Uterus (tissue), 4 donors: Measurements from ENCODE around the gene JAK1. TPM values are rescaled to one million over a fixed set of nuclear protein-coding genes. Genes with fewer than 3 reads are reported as not detected.

Experiments
- DNase-seq, 2 donors: peaks; one replicate each; pipeline ENCODE4 v3.0.0-alpha.2; 2019 to 2020
- H3K27ac ChIP-seq, 2 donors: fragments of 200-600 bp; sonication (generic); 1 replicate in 1 of 2; 2 replicates in 1 of 2; pipeline ENCODE4 v1.5.1; 2016 to 2018
- H3K27me3 ChIP-seq, 2 donors: fragments of 200-600 bp; sonication (generic); one replicate each; pipeline ENCODE4 v1.5.1; 2018 to 2019; ENCODE audit warnings: control low read depth in 1 of 2
- H3K36me3 ChIP-seq, 2 donors: fragments of 200-600 bp; sonication (generic); one replicate each; pipeline ENCODE4 v1.5.1; 2019; ENCODE audit warnings: control low read depth in 1 of 2
- H3K4me1 ChIP-seq, 2 donors: fragments of 200-600 bp; sonication (generic); one replicate each; pipeline ENCODE4 v1.5.1; 2018 to 2019; ENCODE audit warnings: control low read depth in 1 of 2
- H3K4me3 ChIP-seq, 2 donors: fragments of 200-600 bp; sonication (generic); 1 replicate in 1 of 2; 2 replicates in 1 of 2; pipeline ENCODE4 v1.5.1; 2018 to 2019; ENCODE audit warnings: mild to moderate bottlenecking in 1 of 2
- H3K9me3 ChIP-seq, 2 donors: fragments of 200-600 bp; sonication (generic); one replicate each; pipeline ENCODE4 v1.5.1; 2019; ENCODE audit warnings: control low read depth in 1 of 2
- CTCF ChIP-seq, 4 experiments: fragments of 200-600 bp in 2 of 4; fragments of 450-650 bp in 2 of 4; sonication (generic) in 2 of 4; IDR thresholded peaks; one replicate each; pipeline ENCODE4 v1.5.1; 2016 to 2019; ENCODE audit warnings: antibody characterized with exemption in 4 of 4, mild to moderate bottlenecking in 2 of 4, moderate library complexity in 1 of 4
- POLR2A ChIP-seq, 2 donors: fragments of 450-650 bp; IDR thresholded peaks; one replicate each; pipeline ENCODE4 v1.6.1; 2016; ENCODE audit warnings: antibody characterized with exemption in 2 of 2, mild to moderate bottlenecking in 1 of 2, moderate library complexity in 1 of 2
- intact Hi-C: fragments of 100-400 bp; cut with DNase I; formaldehyde crosslinking; loops from one replicate; pipeline ENCODE4 v1.15.1; 2023; ENCODE audit warnings: low total_unique reads
- total RNA-seq, 4 donors: library from RNA; depleted of rRNA in 3 of 4; stranded (reverse); fragments of >200 nt in 3 of 4; gene quantifications; one replicate each; pipeline versions ENCODE4 v1.1.0 to v1.2.4, GENCODE V29; 2014 to 2023
- donor health status: DM: yes; HTN: yes; CAD: no.

The JAK1 gene
- total RNA-seq, 4 donors from 2014 or later = 70.9 to 136 (median 125) TPM

- H3K4me1 ChIP-seq = peaks cover 0 to 6% of the 10 kb centered on the region in 2 donors
- no peaks in the 10 kb centered on the region for H3K36me3 ChIP-seq
- no peak for DNase-seq
- H3K4me3 ChIP-seq = no peak overlapping the region
- no peaks in the 10 kb centered on the region for H3K9me3 ChIP-seq
- intact Hi-C loops = no loop called here
- no peak overlapping the region for H3K27ac ChIP-seq
- TF ChIP-seq CTCF (IDR thresholded peaks at IDR 0.05) (no peak), POLR2A (IDR thresholded peaks at IDR 0.05) (no peak)
- H3K27me3 ChIP-seq = no peaks in the 10 kb centered on the region
These were observed 52.9 kb downstream of the JAK1 start for GRCh38 chr1:64913361-64914015.

GRCh38 chr1:64912191-64912590 lies 54.2 kb downstream of the JAK1 start:
- TF ChIP-seq CTCF (IDR thresholded peaks at IDR 0.05) = no peak
- TF ChIP-seq POLR2A (IDR thresholded peaks at IDR 0.05) = no peak
- Histone ChIP-seq H3K27ac (no peak overlapping the region), H3K36me3 (no peaks in the 10 kb centered on the region), H3K27me3 (no peaks in the 10 kb centered on the region), H3K4me3 (no peak overlapping the region), H3K4me1 (peaks cover 0 to 6% of the 10 kb centered on the region in 2 donors), H3K9me3 (no peaks in the 10 kb centered on the region)
- no peak for DNase-seq
- intact Hi-C loops = no loop called here

GRCh38 chr1:64911326-64911725 lies 55.0 kb downstream of the JAK1 start:
- intact Hi-C loops = no loop called here
- DNase-seq = no peak
- TF ChIP-seq CTCF (IDR thresholded peaks at IDR 0.05) (no peak), POLR2A (IDR thresholded peaks at IDR 0.05) (no peak)
- Histone ChIP-seq H3K4me1 (peaks cover 0 to 6% of the 10 kb centered on the region in 2 donors), H3K36me3 (no peaks in the 10 kb centered on the region), H3K27me3 (no peaks in the 10 kb centered on the region), H3K27ac (no peak overlapping the region), H3K4me3 (no peak overlapping the region), H3K9me3 (no peaks in the 10 kb centered on the region)

- TF ChIP-seq CTCF (IDR thresholded peaks at IDR 0.05) (no peak), POLR2A (IDR thresholded peaks at IDR 0.05) (no peak)
- H3K36me3 ChIP-seq = no peaks in the 10 kb centered on the region
- H3K27ac ChIP-seq = no peak overlapping the region
- no peak for DNase-seq
- H3K27me3 ChIP-seq = no peaks in the 10 kb centered on the region
- no peak overlapping the region for H3K4me3 ChIP-seq
- intact Hi-C loops = no loop called here
- no peaks in the 10 kb centered on the region for H3K9me3 ChIP-seq
- peaks cover 0 to 6% of the 10 kb centered on the region in 2 donors for H3K4me1 ChIP-seq
These were observed 57.3 kb downstream of the JAK1 start for GRCh38 chr1:64909031-64909430.

GRCh38 chr1:64908575-64908974 lies 57.8 kb downstream of the JAK1 start:
- H3K36me3 ChIP-seq = no peaks in the 10 kb centered on the region
- no peak overlapping the region for H3K27ac ChIP-seq
- H3K4me1 ChIP-seq = peaks cover 0 to 6% of the 10 kb centered on the region in 2 donors
- no peak overlapping the region for H3K4me3 ChIP-seq
- H3K27me3 ChIP-seq = no peaks in the 10 kb centered on the region
- no peaks in the 10 kb centered on the region for H3K9me3 ChIP-seq
- TF ChIP-seq CTCF (IDR thresholded peaks at IDR 0.05) (no peak), POLR2A (IDR thresholded peaks at IDR 0.05) (no peak)
- intact Hi-C loops = no loop called here
- DNase-seq = no peak
